GM23338 (cell line): ENCODE measurements around the gene STRIT1. TPM values are rescaled to one million over a fixed set of nuclear protein-coding genes. Genes with fewer than 3 reads are reported as not detected.

ENCODE experiments used
- ATAC-seq: fragments of 200-7000 bp; cut with Tn5 transposase; 3 replicates; pipeline ENCODE4 v1.9.1; 2020
- DNase-seq: peaks from one replicate; pipeline ENCODE4 v3.0.0-alpha.2; 2015; ENCODE audit warnings: low spot score
- H2AFZ ChIP-seq: fragments of 200-600 bp; sonication (generic); 2 replicates; pipeline ENCODE4 v1.8.0; 2016; ENCODE audit warnings: antibody characterized with exemption, mild to moderate bottlenecking, moderate library complexity
- H3F3A ChIP-seq: fragments of 200-600 bp; sonication (generic); replicated peaks from 2 replicates; pipeline ENCODE4 v1.8.0; 2017; ENCODE audit warnings: antibody characterized with exemption, mixed run types, low read depth
- H3K27ac ChIP-seq: fragments of 200-600 bp; sonication (generic); 2 replicates; pipeline ENCODE4 v1.6.1; 2016; ENCODE audit warnings: low read depth
- H3K27me3 ChIP-seq: fragments of 200-600 bp; sonication (generic); 2 replicates; pipeline ENCODE4 v1.8.0; 2016; ENCODE audit warnings: mild to moderate bottlenecking, mixed run types, moderate library complexity; ENCODE audit not compliant: insufficient read depth
- H3K36me3 ChIP-seq: fragments of 200-600 bp; sonication (generic); 2 replicates; pipeline ENCODE4 v1.8.0; 2016; ENCODE audit warnings: mild to moderate bottlenecking; ENCODE audit not compliant: insufficient read depth
- H3K4me1 ChIP-seq: fragments of 200-600 bp; sonication (generic); 2 replicates; pipeline ENCODE4 v1.8.0; 2016; ENCODE audit warnings: mild to moderate bottlenecking, moderate library complexity; ENCODE audit not compliant: insufficient read depth
- H3K4me2 ChIP-seq: fragments of 200-600 bp; sonication (generic); 2 replicates; pipeline ENCODE4 v1.7.1; 2017; ENCODE audit warnings: mixed run types
- H3K4me3 ChIP-seq: fragments of 200-600 bp; sonication (generic); 2 replicates; pipeline ENCODE4 v1.6.1; 2016; ENCODE audit warnings: mixed run types
- H3K79me2 ChIP-seq: fragments of 200-600 bp; sonication (generic); replicated peaks from 2 replicates; pipeline ENCODE4 v1.8.0; 2017; ENCODE audit warnings: mild to moderate bottlenecking; ENCODE audit not compliant: insufficient read depth
- H3K9me2 ChIP-seq: fragments of 200-600 bp; sonication (generic); 2 replicates; pipeline ENCODE4 v1.8.0; 2017; ENCODE audit not compliant: insufficient read depth
- H4K20me1 ChIP-seq: fragments of 200-600 bp; sonication (generic); replicated peaks from 2 replicates; pipeline ENCODE4 v1.8.0; 2017; ENCODE audit warnings: mild to moderate bottlenecking; ENCODE audit not compliant: insufficient read depth
- H3K27ac Mint-ChIP-seq: 2 replicates; pipeline ENCODE4 v1.8.0; 2020; ENCODE audit warnings: inconsistent platforms, mild to moderate bottlenecking, moderate library complexity, mixed read lengths
- H3K27me3 Mint-ChIP-seq: 3 replicates; pipeline ENCODE4 v1.8.0; 2022; ENCODE audit warnings: low read depth, mild to moderate bottlenecking, moderate library complexity, mixed read lengths, inconsistent platforms; ENCODE audit not compliant: insufficient read depth, poor library complexity
- H3K36me3 Mint-ChIP-seq: 3 replicates; pipeline ENCODE4 v1.8.0; 2021; ENCODE audit warnings: low read depth, mild to moderate bottlenecking, inconsistent platforms, moderate library complexity, mixed read lengths
- H3K4me1 Mint-ChIP-seq: 3 replicates; pipeline ENCODE4 v1.8.0; 2020; ENCODE audit warnings: mild to moderate bottlenecking, inconsistent platforms, mixed read lengths
- H3K4me3 Mint-ChIP-seq: 3 replicates; pipeline ENCODE4 v1.8.0; 2021; ENCODE audit warnings: moderate library complexity, mild to moderate bottlenecking, inconsistent platforms, mixed read lengths
- H3K9me3 Mint-ChIP-seq: 3 replicates; pipeline ENCODE4 v1.8.0; 2020; ENCODE audit warnings: moderate library complexity, mild to moderate bottlenecking, inconsistent platforms, mixed read lengths
- EZH2phosphoT487 ChIP-seq: fragments of 200-600 bp; sonication (generic); IDR thresholded peaks from one replicate; pipeline ENCODE4 v1.8.1; 2018; ENCODE audit warnings: antibody characterized with exemption; ENCODE audit not compliant: unreplicated experiment
- JUNB ChIP-seq: IDR thresholded peaks from one replicate; pipeline ENCODE4 v1.6.1; 2016; ENCODE audit warnings: antibody characterized with exemption; ENCODE audit not compliant: unreplicated experiment
- ZNF114 ChIP-seq: fragments of 250-450 bp; sonication (Bioruptor Pico); IDR thresholded peaks from 2 replicates; pipeline ENCODE4 v1.5.0; 2020; ENCODE audit warnings: mild to moderate bottlenecking, moderate library complexity
- ZNF331 ChIP-seq: fragments of 250-450 bp; sonication (Bioruptor Pico); IDR thresholded peaks from 2 replicates; pipeline ENCODE4 v1.5.0; 2020; ENCODE audit warnings: low read depth, mild to moderate bottlenecking, moderate library complexity
- polyA plus RNA-seq: library from polyadenylated mRNA; unstranded; fragments of >200 nt; fragmentation: Nextera tagmentation; extraction: Ambion mirVana; gene quantifications from 2 replicates; pipeline ENCODE4 v1.2.1, GENCODE V29; 2016
- total RNA-seq: library from RNA; depleted of rRNA; stranded (reverse); fragments of >200 nt; shearing (Covaris generic); gene quantifications from 2 replicates; pipeline ENCODE4 v1.2.3, GENCODE V29; 2014
- TF ChIP-seq, protein P1 (sequence below): IDR thresholded peaks from one replicate; pipeline ENCODE4 v1.6.1; 2018; ENCODE audit warnings: antibody characterized with exemption; ENCODE audit not compliant: unreplicated experiment
- TF ChIP-seq, protein P2 (sequence below): IDR thresholded peaks from 2 replicates; pipeline ENCODE4 v1.6.1; 2016; ENCODE audit warnings: antibody characterized with exemption

Gene STRIT1
- total and polyA plus RNA-seq, 2 experiments from 2014 or later, result 1.5 to 1.6 TPM

GRCh38 chr3:155334215-155334913 is 40.9 kb upstream of the STRIT1 start:
- Histone ChIP-seq H3K27ac (no peak overlapping the region), H3K36me3 (no peaks in the 10 kb centered on the region), H3K79me2 (no peaks in the 10 kb centered on the region), H3K4me1 (no peaks in the 10 kb centered on the region; the same call in 1 of the 2 replicates), H4K20me1 (no peaks in the 10 kb centered on the region), H3K4me2 (no peak overlapping the region), H3F3A (no peaks in the 10 kb centered on the region), H3K9me2 (peaks cover 6% of the 10 kb centered on the region; the same call in 1 of the 2 replicates), H2AFZ (peak overlapping the region; percentile 66), H3K27me3 (no peaks in the 10 kb centered on the region), H3K4me3 (no peak overlapping the region)
- Mint-ChIP-seq H3K27me3 (no peaks in the 10 kb centered on the region), H3K4me1 (peaks cover 5% of the 10 kb centered on the region), H3K4me3 (no peak overlapping the region), H3K27ac (no peak overlapping the region), H3K36me3 (no peaks in the 10 kb centered on the region), H3K9me3 (no peaks in the 10 kb centered on the region)
- DNase-seq (no peak), ATAC-seq (no peak)
- TF ChIP-seq JUNB, result no peak
- TF ChIP-seq, protein P1, sequence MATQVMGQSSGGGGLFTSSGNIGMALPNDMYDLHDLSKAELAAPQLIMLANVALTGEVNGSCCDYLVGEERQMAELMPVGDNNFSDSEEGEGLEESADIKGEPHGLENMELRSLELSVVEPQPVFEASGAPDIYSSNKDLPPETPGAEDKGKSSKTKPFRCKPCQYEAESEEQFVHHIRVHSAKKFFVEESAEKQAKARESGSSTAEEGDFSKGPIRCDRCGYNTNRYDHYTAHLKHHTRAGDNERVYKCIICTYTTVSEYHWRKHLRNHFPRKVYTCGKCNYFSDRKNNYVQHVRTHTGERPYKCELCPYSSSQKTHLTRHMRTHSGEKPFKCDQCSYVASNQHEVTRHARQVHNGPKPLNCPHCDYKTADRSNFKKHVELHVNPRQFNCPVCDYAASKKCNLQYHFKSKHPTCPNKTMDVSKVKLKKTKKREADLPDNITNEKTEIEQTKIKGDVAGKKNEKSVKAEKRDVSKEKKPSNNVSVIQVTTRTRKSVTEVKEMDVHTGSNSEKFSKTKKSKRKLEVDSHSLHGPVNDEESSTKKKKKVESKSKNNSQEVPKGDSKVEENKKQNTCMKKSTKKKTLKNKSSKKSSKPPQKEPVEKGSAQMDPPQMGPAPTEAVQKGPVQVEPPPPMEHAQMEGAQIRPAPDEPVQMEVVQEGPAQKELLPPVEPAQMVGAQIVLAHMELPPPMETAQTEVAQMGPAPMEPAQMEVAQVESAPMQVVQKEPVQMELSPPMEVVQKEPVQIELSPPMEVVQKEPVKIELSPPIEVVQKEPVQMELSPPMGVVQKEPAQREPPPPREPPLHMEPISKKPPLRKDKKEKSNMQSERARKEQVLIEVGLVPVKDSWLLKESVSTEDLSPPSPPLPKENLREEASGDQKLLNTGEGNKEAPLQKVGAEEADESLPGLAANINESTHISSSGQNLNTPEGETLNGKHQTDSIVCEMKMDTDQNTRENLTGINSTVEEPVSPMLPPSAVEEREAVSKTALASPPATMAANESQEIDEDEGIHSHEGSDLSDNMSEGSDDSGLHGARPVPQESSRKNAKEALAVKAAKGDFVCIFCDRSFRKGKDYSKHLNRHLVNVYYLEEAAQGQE, result no peak

DNA sequence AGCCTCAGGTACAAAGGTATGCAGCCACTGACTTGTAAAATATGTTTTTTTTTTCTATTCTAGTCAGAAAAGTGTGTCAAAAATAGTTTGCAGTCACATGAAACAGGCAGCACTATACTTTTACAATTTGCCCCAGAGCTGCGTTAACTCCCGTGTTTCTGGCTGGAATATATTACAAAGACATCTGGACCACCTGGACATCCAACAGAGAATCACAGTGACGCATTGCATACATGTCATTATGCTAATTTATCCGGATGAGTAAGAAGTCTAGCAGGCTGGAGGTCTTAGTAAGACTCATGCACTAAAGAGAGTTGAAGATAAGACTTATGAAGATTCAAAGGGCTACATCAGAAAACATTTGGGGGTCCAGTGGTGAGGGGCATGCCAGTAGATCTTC is 39.2 kb upstream of the STRIT1 start:
- H3K27me3 Mint-ChIP-seq, result no peaks in the 10 kb centered on the region
- no peak overlapping the region for H3K4me3 ChIP-seq
- H3F3A ChIP-seq, result no peaks in the 10 kb centered on the region
- H3K36me3 Mint-ChIP-seq, result no peaks in the 10 kb centered on the region
- TF ChIP-seq ZNF331 (CRISPR knock-in tag), result no peak
- no peak for TF ChIP-seq JUNB
- no peak for TF ChIP-seq ZNF114 (CRISPR knock-in tag)
- no peak for TF ChIP-seq EZH2phosphoT487
- TF ChIP-seq, protein P2, sequence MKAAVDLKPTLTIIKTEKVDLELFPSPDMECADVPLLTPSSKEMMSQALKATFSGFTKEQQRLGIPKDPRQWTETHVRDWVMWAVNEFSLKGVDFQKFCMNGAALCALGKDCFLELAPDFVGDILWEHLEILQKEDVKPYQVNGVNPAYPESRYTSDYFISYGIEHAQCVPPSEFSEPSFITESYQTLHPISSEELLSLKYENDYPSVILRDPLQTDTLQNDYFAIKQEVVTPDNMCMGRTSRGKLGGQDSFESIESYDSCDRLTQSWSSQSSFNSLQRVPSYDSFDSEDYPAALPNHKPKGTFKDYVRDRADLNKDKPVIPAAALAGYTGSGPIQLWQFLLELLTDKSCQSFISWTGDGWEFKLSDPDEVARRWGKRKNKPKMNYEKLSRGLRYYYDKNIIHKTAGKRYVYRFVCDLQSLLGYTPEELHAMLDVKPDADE, result no peak
- no peaks in the 10 kb centered on the region for H3K36me3 ChIP-seq
- DNase-seq, result no peak
- H3K4me2 ChIP-seq, result no peak overlapping the region
- no peak overlapping the region for H3K4me3 Mint-ChIP-seq
- H2AFZ ChIP-seq, result no peak overlapping the region
- ATAC-seq, result no peak
- no peaks in the 10 kb centered on the region for H3K27me3 ChIP-seq
- peaks cover 6% of the 10 kb centered on the region; the same call in 1 of the 2 replicates for H3K9me2 ChIP-seq
- H4K20me1 ChIP-seq, result no peaks in the 10 kb centered on the region
- H3K9me3 Mint-ChIP-seq, result no peaks in the 10 kb centered on the region
- H3K4me1 ChIP-seq, result no peaks in the 10 kb centered on the region; the same call in none of the 2 replicates
- peaks cover 5% of the 10 kb centered on the region for H3K4me1 Mint-ChIP-seq
- no peak overlapping the region for H3K27ac Mint-ChIP-seq
- no peaks in the 10 kb centered on the region for H3K79me2 ChIP-seq
- H3K27ac ChIP-seq, result no peak overlapping the region
